DMS114 treated with DMSO at 0.1 percent for 48 hours (cell line): ENCODE results near the gene DIO3.

Experiments
- DNase-seq: peaks from one replicate; lab custom pipeline; 2025; ENCODE audit not compliant: unreplicated experiment; lab: John Stamatoyannopoulos, UW

Gene DIO3

DNA sequence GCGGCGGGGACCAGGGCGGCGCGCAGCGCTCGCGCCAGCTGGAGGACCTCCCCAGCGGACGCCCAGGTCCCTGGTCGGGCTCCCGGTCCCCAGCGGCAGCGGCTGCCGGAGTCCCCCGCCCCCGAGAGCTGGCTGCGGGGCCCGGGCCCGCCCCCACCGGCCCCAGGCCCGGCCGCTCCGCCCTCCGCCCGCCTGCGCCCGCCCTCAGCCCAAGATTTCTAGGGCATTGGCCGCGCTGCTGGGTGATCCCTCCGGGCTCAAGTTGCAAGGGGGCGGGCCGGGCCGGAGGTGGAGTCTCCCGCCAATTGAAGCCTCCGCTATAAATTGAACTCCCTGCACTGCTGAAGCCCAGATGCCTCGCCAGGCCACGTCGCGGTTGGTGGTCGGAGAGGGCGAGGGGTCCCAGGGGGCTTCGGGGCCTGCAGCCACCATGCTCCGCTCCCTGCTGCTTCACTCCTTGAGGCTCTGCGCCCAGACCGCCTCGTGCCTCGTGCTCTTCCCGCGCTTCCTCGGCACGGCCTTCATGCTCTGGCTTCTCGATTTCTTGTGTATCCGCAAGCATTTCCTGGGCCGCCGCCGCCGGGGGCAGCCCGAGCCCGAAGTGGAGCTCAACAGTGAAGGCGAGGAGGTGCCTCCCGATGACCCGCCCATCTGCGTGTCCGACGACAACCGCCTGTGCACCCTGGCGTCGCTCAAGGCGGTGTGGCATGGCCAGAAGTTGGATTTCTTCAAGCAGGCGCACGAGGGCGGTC lies at the start of gene DIO3:
Gene DIO3, plus strand, starts transcription at position 351 of the 752 bp plus-strand sequence.
- no peak for DNase-seq

DNA sequence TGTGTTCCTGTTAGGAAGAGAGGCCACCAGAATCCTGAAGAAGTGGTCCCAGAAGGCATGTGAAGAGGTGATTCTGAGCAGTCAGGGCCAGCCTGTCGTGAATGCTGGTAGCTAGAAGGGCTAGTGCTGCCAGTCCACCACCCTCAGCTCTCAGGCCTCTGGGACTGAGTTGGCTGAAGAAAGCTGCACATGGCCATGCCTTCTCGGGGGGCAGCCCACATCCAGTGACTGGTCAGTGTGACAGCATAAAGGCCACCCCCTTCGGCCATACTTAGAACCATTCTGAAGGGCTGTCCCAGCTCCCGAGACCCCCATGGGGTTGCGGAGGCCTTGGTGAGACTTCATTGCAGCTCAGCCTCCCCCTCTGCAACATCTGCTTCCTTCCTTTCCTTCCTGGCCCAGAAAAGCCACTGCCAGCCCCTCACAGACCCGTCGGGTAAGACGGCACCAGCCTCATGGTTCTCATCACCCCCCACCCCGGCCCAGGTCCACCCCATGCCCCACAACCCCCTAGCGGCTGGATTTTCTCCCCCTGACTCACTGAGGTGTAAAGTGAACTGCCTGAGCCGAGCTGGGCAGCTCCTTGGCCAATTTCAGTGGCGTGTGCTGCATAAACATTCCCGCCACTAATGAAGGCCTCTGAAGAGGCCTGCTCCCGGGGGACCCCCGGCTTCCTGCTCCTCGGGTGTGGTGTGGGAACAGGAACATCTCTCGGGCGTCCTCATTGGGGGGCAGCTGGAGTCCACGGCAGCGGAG lies 49.5 kb upstream of the DIO3 start:
- no peak for DNase-seq

DNA sequence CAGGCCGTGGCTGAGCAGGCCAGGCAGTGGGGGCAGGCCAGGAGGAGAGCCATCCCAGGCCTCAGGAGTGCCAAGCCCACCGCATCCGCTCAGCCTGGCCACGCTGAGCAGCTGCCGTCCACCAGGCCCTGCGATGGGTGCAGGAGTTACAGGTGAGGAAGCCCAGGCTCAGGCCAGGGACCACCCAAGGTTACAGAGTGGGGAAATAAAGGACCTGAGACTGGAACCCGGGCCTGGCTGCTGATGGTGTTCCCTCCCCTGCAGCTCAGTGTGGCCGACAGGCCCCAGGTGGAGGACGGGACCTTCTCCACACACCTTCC lies 49.0 kb upstream of the DIO3 start:
- no peak for DNase-seq

DNA sequence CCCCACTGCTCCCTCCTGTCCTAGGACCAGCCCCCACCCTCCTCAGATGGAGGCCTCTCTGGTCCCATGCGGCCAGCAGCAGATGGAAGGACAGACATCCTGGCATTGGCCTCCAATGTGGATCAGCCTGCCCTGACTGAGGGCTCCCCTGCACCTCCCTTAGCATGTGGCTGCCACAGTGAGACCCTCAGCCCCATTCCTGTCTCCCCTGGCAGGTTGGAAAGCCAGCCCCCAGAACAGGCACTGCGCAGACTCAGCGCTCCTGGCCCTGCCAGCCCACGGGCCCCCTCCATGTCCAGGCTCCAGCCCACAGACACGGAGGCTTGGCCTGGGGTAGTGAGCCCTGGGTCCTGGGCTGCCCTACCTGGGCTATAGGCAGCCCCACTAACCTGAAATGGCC lies 47.2 kb upstream of the DIO3 start:
- DNase-seq: no peak

DNA sequence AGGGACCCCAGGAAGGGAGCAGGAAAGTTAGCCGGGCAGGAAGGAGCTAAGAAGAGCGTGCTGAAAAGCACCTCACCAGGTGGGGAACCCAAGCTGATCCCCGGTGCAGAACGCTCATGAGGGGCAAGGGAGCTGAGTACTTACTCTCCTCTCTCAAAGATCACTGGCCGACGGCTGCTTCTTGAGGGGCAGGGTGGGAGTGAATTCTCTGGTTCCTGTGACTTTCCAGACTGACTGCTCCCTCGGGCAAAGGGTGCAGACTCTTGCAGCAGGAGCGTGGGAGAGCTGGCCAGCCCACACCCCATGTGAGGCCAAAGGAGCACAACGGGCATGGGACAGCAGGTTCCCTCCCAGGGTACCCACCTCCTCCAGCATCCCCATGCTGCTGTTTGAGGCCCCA lies 44.9 kb upstream of the DIO3 start:
- DNase-seq: no peak

DNA sequence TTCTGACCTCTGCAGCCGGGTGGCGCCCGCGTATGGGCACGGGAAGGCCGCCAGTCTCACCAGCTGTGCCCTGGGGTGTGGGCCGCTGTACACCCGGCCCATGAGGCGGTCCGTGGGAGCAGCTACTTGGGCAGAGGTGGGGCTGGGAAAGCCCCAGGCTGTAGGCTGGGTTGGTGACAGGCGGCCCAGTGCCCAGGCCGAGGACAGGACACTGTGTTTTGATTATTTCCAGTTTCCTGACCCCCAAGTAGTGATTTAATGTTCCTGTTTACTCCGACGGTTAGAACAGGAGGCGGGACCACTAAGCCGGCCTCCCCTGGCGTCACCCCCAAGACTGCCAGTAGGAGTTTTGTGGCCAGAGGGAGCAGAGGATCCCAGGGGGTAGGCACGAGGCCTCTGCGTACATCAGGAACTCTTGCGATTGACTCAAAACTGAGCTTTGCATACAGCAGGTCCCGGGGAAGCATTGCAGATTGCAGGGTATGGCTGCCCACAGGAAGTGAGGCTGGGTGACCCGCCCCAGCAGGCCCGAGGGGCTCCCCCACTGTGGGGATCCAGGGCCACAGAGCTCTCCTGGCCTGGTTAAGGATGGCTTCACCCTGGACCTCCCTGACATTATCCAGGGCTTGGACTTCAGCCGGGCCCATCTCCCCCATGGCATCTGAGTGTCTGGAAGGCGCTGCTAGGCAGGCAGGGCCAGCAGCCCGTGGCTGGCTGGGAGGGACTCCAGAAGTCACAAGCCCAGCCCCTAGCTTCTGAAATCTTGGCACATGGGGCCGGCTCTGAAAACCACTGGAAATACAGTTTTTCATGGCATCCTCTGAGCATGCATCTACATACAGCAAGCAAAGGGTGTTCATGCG lies 42.5 kb upstream of the DIO3 start:
- DNase-seq: no peak

DNA sequence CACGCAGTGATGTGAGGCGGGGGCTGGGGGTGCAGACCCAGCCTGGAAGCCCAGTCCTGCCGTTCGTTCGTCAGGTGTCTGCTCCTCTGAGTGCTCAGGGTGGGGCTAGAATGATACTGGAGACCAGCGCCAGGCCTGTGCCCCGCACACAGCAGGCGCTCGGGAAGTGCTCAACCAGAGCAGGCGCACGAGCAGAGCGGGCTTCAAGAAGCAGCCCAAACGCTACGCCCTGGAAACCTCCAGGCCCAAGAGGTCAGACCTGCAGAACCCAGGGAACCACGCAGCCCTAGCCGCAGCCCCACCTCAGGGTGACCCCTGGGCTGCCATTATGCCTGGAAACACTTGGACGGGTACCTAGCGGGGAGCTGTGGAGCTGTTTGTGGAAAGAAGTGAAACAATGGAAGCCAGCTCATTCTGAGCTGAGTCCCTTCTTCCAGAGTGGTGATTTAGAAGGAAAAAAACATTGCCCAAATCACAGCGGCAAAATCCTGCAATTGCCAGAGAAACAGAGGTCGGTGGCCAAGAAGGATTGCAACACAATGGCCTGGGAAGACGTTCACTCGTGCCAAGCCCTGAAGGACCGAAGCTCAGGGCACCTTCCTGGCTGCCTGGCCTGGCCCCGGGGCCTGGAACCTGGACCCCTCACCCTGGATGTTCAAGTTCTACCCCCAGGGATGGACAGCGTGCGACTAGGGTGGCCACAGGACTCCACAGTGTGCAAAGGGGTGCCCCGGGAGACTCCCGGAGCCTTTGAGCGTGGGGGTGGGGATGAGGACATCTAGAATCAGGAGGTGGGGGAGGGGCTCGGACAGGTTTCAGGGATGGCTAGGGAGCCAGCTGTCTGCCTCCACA lies 40.4 kb upstream of the DIO3 start:
- no peak for DNase-seq

DNA sequence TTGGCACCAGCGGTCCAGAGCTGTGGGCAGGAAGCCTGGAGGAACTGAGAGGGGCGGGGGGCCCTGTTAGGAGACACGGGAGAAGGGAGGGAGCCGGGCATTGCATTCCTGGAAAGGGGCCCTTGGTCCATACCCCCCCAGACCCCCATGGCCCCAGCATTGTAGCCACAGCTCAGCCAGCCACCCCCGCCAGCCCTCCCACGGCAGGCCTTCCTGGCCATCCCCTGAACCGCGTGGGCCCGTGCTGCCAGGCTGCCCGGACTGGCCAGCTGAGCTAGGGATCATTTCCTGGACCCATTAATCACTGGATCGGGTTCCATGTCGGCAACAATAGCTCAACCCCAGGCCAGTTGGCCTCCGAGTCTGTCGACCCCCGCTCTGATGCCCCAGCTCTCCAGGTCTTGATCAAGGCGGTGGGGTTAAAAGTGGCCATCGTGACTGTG lies 39.8 kb upstream of the DIO3 start:
- DNase-seq: no peak

DNA sequence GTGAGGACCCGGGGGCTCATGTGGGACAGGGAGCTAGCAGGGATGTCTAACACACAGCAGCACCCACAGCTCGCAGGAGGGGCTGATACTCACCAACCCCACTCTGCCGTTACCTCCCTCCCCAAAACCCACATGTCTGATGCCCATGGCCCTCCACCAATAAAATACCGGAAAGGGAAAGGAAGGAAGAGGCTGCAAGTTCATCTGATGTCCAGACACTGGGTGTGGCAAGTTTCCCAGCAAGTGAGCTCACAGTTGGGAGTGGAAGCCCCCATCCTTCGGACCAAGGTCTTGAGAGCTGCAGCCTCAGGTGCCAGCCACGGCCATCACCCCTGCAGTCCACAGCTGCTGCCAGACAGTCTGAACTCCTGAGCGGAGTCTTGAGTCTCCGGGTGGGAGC lies 39.3 kb upstream of the DIO3 start:
- no peak for DNase-seq

DNA sequence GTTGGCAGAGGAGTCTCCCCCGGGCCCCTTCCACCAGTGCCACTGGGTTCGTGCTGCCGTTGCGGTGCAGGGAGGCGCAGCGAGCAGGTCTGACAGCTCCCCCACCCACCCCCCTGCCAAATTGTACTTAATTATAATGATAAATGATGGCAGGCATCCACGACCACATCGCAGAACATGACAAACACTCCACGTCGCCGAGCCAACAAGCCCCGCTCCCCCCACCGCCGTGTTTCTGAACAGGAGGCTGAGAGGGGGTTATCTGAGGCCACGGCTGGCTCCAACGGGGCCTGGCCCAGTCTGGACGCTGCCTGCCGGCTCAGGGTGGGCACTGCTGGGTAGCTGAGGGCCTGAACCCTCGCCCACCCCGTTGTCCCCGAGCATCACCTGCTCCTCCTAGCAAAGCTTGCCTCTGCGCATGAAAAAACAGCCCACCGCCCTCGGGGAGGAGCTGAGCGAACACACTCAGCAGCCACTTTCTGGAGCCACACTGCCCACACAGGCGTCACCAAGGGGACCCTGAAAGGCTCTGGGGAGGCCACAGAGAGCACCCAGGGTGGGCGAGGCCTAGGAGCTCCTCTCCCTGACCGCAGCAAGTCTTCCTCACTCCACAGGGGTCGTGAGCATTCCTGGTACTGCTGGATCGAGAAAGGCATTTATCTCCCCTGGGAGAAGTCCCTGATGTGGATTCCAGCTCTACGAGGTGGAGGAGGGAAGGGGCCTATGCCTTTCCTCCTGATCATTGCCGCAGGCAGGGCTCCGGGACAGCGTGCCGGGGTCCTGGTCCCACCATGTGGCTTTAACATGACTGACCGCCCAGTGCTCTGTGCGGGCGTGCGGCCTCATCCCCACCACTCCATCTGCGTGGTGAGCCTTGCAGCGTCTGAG lies 35.4 kb upstream of the DIO3 start:
- no peak for DNase-seq

DNA sequence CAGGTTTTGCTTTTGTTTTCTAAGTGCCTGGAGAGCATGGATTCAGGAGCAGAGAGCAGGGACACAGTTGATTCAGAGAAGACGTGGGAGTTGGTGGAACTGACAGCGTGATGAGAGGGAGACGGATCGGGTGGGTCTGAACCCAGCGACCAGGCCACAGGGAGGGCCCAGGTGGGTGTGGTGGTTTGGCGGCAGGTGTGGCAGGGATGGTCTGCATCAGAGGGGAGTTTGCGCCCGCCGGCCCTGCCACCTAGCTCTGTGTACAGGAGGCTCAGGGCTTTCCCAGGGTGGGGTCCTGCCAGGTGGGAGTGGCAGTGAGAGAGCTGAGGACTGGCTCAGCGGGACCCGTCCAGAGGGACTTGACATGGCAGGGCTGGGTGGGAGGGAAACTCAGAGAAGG lies 33.3 kb upstream of the DIO3 start:
- DNase-seq: no peak

DNA sequence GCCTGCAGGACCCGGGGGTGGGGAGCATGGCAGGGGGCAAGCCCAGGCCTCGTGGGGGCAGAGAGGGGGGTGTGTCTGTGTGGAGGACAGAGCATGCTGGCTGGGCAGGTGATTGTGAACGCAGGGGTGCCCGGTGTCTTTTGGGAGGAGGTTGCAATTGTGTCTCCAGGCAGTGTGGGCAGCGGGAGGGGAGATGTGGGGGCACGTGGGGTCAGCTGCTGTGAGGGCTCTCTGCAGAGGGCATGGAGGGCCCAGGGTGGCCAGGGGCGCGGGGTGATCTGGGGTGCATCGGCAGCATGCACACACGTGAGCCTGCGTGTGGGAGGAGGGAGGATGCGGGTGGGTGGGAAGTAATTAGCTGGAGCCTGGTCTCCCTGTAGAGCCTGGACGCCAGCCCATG lies 32.2 kb upstream of the DIO3 start:
- DNase-seq: no peak

DNA sequence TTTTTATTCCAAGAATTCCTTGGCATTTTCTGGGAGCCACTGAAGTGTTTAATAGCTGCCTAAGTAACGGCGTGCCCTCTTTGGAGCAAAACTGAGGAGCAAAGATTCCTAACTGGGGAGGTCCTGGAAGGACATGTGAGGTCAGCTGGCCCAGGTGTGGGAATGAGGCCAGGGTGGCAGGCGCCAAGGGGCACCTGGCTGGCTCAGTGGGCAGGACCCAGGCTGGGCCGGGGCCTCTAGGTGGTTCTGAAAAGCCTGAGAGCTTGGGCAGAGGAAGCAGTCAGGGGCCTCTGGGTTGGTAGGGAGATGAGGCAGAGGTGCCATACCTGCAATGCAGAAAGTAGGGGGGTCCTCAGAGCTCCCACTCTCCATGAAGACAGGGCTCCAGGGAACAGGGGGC lies 27.1 kb upstream of the DIO3 start:
- no peak for DNase-seq

DNA sequence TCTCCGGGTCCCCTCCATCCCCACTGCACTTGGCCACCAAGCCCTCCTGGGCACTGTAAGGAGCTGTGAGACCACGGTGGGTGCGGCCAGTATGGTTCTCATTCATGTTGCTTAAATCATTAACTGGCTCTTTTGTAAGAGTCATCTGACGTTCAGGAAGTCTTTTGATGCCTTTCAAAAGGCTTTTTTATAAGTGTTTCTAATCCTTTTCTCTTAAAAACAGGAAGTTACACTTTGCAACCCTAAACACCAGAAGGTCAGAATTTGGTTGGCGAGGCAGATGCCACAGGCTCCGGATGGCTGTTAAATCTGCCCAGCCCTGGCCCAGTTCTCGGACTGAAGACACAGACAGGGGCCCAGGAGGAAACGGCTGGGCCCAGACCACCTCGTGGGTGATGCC lies 26.1 kb upstream of the DIO3 start:
- DNase-seq: no peak

DNA sequence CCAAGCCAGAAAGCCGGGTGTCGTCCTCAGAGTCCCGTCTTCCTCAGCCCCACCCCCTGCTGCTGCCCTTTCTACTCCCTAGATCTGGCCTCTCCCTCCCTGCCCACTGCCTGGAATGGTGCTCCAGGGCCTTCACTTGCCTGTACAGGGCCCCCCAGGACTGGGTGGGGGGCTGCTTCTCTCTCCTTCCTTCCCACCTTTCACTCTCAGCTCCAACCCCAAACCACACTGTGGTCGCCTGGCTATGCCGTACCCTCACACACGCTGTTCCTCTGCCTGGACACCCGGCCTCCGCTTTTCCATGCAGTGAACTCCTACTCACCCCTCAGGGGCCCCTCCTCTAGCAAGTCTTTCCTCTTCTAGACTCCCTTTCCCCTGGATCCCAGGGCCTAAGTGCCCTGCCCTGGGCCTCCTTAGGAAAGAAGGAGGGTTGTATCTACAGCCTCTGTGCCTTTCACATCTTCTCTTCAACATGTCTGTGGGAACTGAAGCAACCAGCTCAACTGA lies 25.5 kb upstream of the DIO3 start:
- DNase-seq: no peak

DNA sequence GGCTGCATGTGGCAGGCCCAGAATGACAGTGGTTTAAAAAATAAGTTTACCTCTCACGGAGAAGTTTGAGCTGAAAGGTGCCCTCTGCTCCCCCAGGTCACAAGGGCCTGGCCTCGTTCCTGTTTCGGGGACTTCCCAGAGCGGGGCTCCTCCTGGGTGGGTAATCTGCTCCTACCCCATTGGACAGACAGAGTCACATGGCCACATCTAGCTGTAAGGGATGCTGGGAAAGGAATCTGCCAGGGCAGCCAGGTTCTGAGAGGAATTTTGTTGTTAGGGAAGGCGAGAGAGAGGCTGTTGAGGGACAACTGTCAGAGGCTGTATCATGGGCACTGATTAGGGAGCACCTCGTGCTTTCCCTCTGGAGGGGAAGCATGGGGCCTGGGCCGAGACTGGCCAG lies 24.0 kb upstream of the DIO3 start:
- DNase-seq: no peak

DNA sequence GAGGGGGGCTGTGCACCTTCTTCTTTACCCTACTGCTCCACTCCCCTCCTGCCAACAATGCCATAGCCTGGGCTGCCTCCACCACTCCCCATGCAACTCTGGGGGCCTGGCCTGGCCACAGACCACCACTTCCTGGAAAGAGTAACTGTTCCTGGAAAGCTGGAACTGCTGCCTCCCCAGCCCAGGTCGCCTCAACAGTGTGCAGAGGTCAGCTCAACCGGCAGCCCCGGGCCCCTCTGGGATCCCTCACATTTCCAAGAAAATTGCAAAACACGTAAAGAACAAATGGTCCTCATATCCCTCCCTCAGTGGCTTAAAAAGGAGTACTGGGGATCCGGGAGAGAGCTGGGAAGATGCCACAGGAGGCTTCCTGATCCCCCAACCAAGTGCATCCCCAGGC lies 22.4 kb upstream of the DIO3 start:
- no peak for DNase-seq

DNA sequence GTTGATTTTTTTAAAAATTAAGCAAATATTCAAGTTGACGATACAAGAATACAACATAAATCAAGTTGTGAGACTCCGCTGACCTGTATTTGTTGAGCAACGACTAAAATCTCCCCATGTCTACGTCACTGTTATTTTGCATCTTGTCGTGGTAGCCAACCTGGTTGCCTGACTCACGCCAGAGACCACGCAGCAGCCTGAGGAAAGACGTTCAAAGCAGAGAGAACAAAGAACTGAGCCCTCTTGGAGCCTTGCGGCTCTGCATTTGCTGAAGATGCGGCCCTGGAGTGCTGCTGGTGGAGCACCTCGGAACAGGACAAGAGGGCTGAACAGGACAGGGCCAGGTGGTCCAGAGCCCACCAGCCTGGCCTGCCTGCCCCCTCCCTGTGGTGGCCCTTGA lies 21.4 kb upstream of the DIO3 start:
- no peak for DNase-seq

DNA sequence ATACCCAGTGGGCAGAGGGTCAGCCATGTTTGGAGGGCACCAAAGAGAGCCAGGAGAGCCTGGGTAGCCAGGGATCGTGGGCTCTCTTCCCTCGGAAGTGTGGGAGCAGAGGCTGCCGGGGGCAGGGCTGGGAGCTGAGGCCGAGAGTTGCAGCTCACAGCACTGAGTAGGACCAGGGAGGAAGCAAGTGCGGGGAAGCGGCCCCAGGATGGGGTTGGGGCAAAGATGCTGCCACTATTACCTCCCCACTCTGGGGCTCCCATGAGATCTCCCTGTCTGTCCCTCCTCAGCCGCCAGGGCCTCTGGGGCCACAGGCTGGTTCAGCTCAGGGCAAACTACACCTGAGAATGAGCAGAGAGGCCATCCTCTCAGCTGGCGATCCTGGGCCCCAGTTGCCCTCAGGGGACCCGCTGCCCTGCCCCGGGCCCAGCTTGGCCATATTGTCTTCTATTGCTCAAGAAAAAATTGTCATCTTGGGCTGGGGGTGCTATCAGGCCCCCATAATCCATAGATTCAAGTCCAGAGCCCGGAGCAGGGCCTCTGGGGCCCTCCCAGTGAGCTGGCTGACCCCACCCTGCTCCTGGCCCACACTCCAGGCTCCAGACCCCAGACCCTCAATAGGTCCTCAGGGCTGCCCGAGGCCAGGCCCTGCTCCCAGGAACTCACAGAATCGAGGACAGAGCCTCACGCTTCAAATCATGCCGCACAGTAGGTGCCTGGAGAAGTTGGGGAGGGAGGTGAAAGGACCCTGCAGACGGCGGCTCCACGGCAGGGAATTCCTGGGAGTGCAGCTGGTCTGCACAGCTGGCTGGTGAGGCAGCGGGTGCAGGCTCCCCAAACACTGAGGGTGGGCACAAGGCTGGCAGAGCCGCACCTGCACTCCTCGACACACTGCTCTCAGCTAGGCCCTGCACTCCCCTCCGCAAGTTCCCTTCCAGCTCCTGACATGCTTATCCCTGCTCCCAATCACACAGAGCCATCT lies 20.5 kb upstream of the DIO3 start:
- DNase-seq: no peak
